Ectodermal cell (in vitro differentiated cells): ENCODE measurements around the gene SLC6A6.

Experiments
- H3K27ac ChIP-seq: 2 replicates; pipeline ENCODE4 v1.7.0; 2013; ENCODE audit warnings: mild to moderate bottlenecking, low read depth, low read length; ENCODE audit not compliant: insufficient read depth, poor library complexity, severe bottlenecking
- H3K27me3 ChIP-seq: 2 replicates; pipeline ENCODE4 v1.7.0; 2013; ENCODE audit warnings: mild to moderate bottlenecking, low read length; ENCODE audit not compliant: insufficient read depth, control insufficient read depth, poor library complexity, severe bottlenecking
- H3K36me3 ChIP-seq: one replicate; pipeline ENCODE4 v1.7.0; 2013; ENCODE audit warnings: low read length; ENCODE audit not compliant: control insufficient read depth, insufficient read depth
- H3K4me1 ChIP-seq: one replicate; pipeline ENCODE4 v1.7.0; 2013; ENCODE audit warnings: low read length; ENCODE audit not compliant: control insufficient read depth, insufficient read depth
- H3K4me3 ChIP-seq: 2 replicates; pipeline ENCODE4 v1.7.0; 2013; ENCODE audit warnings: low read depth, low read length, control low read depth; ENCODE audit not compliant: insufficient read depth
- H3K9me3 ChIP-seq: 2 replicates; pipeline ENCODE4 v1.7.0; 2013; ENCODE audit warnings: mild to moderate bottlenecking, low read length, moderate library complexity; ENCODE audit not compliant: control insufficient read depth
- WGBS, 2 experiments: methylation state at CpG; one replicate each; pipeline ENCODE4 v1.1.7; 2013; ENCODE audit warnings: missing lambda C conversion rate in 2 of 2; 5-methylcytosine and 5-hydroxymethylcytosine counted together

The SLC6A6 gene

GRCh38 chr3:14457999-14458398, 55.6 kb downstream of the SLC6A6 start:
- peaks cover 21% of the 10 kb centered on the region for H3K4me1 ChIP-seq
- H3K4me3 ChIP-seq = no peak overlapping the region
- WGBS, 2 experiments = 60 to 64% methylated on average over 9 of the region's 9 CpGs
- no peaks in the 10 kb centered on the region for H3K36me3 ChIP-seq
- H3K9me3 ChIP-seq = no peaks in the 10 kb centered on the region
- H3K27me3 ChIP-seq = no peaks in the 10 kb centered on the region
- no peak overlapping the region for H3K27ac ChIP-seq

GRCh38 chr3:14458434-14459275, 56.2 kb downstream of the SLC6A6 start:
- H3K9me3 ChIP-seq = no peaks in the 10 kb centered on the region
- H3K27ac ChIP-seq = no peak overlapping the region
- no peak overlapping the region for H3K4me3 ChIP-seq
- H3K36me3 ChIP-seq = no peaks in the 10 kb centered on the region
- H3K27me3 ChIP-seq = no peaks in the 10 kb centered on the region
- 90 to 91% methylated on average over 11 of the region's 11 CpGs for WGBS, 2 experiments
- peaks cover 27% of the 10 kb centered on the region for H3K4me1 ChIP-seq

- 96 to 98% methylated on average over 5 of the region's 5 CpGs for WGBS, 2 experiments
- no peaks in the 10 kb centered on the region for H3K36me3 ChIP-seq
- no peaks in the 10 kb centered on the region for H3K27me3 ChIP-seq
- no peak overlapping the region for H3K27ac ChIP-seq
- no peaks in the 10 kb centered on the region for H3K9me3 ChIP-seq
- H3K4me1 ChIP-seq = peaks cover 31% of the 10 kb centered on the region
- no peak overlapping the region for H3K4me3 ChIP-seq
Observed at GRCh38 chr3:14459384-14459783, 57.0 kb downstream of the SLC6A6 start.

GRCh38 chr3:14459787-14460186, 57.4 kb downstream of the SLC6A6 start:
- Histone ChIP-seq H3K9me3 (no peaks in the 10 kb centered on the region), H3K4me3 (no peak overlapping the region), H3K4me1 (peaks cover 31% of the 10 kb centered on the region), H3K27me3 (no peaks in the 10 kb centered on the region), H3K36me3 (no peaks in the 10 kb centered on the region), H3K27ac (no peak overlapping the region)
- WGBS, 2 experiments = 98 to 100% methylated on average over 2 to 3 of the region's 3 CpGs

- WGBS, 2 experiments = 91 to 92% methylated on average over 9 of the region's 9 CpGs
- Histone ChIP-seq H3K27ac (no peak overlapping the region), H3K4me3 (no peak overlapping the region), H3K27me3 (no peaks in the 10 kb centered on the region), H3K36me3 (no peaks in the 10 kb centered on the region), H3K9me3 (no peaks in the 10 kb centered on the region), H3K4me1 (peaks cover 31% of the 10 kb centered on the region)
Observed at GRCh38 chr3:14460342-14461005, 58.1 kb downstream of the SLC6A6 start.

- no peaks in the 10 kb centered on the region for H3K27me3 ChIP-seq
- H3K9me3 ChIP-seq = no peaks in the 10 kb centered on the region
- WGBS, 2 experiments = 92 to 94% methylated on average over 13 of the region's 13 CpGs
- H3K4me1 ChIP-seq = peaks cover 31% of the 10 kb centered on the region
- H3K36me3 ChIP-seq = no peaks in the 10 kb centered on the region
- no peak overlapping the region for H3K27ac ChIP-seq
- H3K4me3 ChIP-seq = no peak overlapping the region
Observed at GRCh38 chr3:14461006-14461747, 58.8 kb downstream of the SLC6A6 start.

- peaks cover 31% of the 10 kb centered on the region for H3K4me1 ChIP-seq
- H3K27ac ChIP-seq = no peak overlapping the region
- no peaks in the 10 kb centered on the region for H3K27me3 ChIP-seq
- no peak overlapping the region for H3K4me3 ChIP-seq
- WGBS, 2 experiments = 81 to 86% methylated on average over 8 of the region's 8 CpGs
- no peaks in the 10 kb centered on the region for H3K36me3 ChIP-seq
- no peaks in the 10 kb centered on the region for H3K9me3 ChIP-seq
Observed at GRCh38 chr3:14461748-14462324, 59.4 kb downstream of the SLC6A6 start.

- H3K27ac ChIP-seq = no peak overlapping the region
- no peaks in the 10 kb centered on the region for H3K27me3 ChIP-seq
- 70 to 80% methylated on average over 9 of the region's 9 CpGs for WGBS, 2 experiments
- H3K4me3 ChIP-seq = no peak overlapping the region
- no peaks in the 10 kb centered on the region for H3K9me3 ChIP-seq
- no peaks in the 10 kb centered on the region for H3K36me3 ChIP-seq
- H3K4me1 ChIP-seq = peaks cover 30% of the 10 kb centered on the region
Observed at GRCh38 chr3:14462738-14463137, 60.3 kb downstream of the SLC6A6 start.

GRCh38 chr3:14463330-14464140, 61.1 kb downstream of the SLC6A6 start:
- Histone ChIP-seq H3K27ac (no peak overlapping the region), H3K36me3 (no peaks in the 10 kb centered on the region), H3K9me3 (no peaks in the 10 kb centered on the region), H3K4me3 (no peak overlapping the region), H3K27me3 (no peaks in the 10 kb centered on the region), H3K4me1 (peaks cover 22% of the 10 kb centered on the region)
- WGBS, 2 experiments = 33 to 40% methylated on average over 26 of the region's 26 CpGs
